ENCODE measurements around the gene GNG12. TPM values are rescaled to one million over a fixed set of nuclear protein-coding genes. Genes with fewer than 3 reads are reported as not detected.
"Not testable (repeated sequence)": the region's sequence is repeated elsewhere in the genome, so short reads cannot be mapped to it uniquely, and the experiment has no call there.

The GNG12 gene
- total RNA-seq, 1 experiment from 2014 or later = 12.5 TPM

DNA sequence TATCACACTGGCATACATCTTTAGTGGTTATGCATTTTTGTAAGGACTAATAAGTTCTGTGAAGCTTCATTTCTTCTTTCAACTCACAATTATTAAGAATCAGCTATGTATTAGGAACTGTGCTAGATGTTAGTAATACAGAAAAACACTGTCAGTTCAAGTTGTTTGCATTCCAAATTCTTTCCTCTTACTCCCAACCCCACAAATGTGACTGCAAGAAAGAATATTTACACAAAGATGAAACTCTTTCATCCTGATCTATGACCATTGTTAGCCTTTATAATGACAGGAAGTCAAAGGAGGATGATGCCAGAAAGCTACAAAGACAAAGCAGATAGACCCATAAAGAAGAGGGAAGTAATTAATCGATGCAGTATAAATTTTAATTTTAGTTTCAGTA lies 169.2 kb downstream of the GNG12 start:
- TF ChIP-seq, protein P1, sequence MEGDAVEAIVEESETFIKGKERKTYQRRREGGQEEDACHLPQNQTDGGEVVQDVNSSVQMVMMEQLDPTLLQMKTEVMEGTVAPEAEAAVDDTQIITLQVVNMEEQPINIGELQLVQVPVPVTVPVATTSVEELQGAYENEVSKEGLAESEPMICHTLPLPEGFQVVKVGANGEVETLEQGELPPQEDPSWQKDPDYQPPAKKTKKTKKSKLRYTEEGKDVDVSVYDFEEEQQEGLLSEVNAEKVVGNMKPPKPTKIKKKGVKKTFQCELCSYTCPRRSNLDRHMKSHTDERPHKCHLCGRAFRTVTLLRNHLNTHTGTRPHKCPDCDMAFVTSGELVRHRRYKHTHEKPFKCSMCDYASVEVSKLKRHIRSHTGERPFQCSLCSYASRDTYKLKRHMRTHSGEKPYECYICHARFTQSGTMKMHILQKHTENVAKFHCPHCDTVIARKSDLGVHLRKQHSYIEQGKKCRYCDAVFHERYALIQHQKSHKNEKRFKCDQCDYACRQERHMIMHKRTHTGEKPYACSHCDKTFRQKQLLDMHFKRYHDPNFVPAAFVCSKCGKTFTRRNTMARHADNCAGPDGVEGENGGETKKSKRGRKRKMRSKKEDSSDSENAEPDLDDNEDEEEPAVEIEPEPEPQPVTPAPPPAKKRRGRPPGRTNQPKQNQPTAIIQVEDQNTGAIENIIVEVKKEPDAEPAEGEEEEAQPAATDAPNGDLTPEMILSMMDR (IDR thresholded peaks at IDR 0.05; ENCODE audit: insufficient read depth in 1 of 2, low read depth in 1 of 2, low read length in 1 of 2, severe bottlenecking in 1 of 2, unreplicated experiment in 1 of 2) = no peak
- peak in 1 of 2 experiments; percentile 26 for DNase-seq
- no peaks in the 10 kb centered on the region for H3K9me3 ChIP-seq
- H3K4me1 ChIP-seq = peaks cover 14% of the 10 kb centered on the region
- Mint-ChIP-seq H3K4me1 (ENCODE audit: low read depth, unreplicated experiment) (peaks cover 17% of the 10 kb centered on the region), H3K9me3 (ENCODE audit: unreplicated experiment) (peaks cover 11% of the 10 kb centered on the region), H3K27ac (ENCODE audit: unreplicated experiment) (peak overlapping the region; percentile 36), H3K4me3 (ENCODE audit: unreplicated experiment) (peak overlapping the region; percentile 11), H3K27me3 (ENCODE audit: insufficient read depth, unreplicated experiment) (no peaks in the 10 kb centered on the region), H3K36me3 (ENCODE audit: insufficient read depth, unreplicated experiment) (peaks cover 6% of the 10 kb centered on the region)
- intact Hi-C loops (cut with micrococcal nuclease; ENCODE audit: unreplicated experiment) = no loop called here
- no peaks in the 10 kb centered on the region for H3K36me3 ChIP-seq (ENCODE audit: control insufficient read depth, insufficient read depth, low read length)
- no peaks in the 10 kb centered on the region for H3K27me3 ChIP-seq (replicated peaks; ENCODE audit: control insufficient read depth, insufficient read depth, low read length)
- no TSS peak for BruUV-seq (replicated peaks)
- CTCF ChIA-PET = no interaction called here
- POLR2A ChIA-PET = no interaction called here
- no peak overlapping the region for H3K4me3 ChIP-seq (ENCODE audit: low read depth, low read length)

DNA sequence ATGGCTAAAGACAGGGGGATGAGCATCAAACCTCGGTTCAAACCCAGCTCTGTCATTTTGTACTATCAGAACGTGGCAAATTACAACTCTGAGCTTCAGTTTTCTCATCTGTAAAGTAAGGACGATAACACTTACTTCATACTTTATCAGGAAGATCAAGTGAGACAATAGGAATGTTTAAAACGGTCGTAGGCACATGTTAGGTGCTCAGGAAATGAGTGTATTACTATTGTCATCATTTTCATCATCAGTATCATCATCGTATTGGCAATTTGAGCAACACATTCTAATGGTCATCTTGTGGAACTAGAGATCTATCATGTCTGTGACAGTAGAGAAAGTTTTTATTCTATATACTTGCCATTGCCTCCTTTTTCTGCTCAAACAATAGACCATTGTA lies 170.4 kb downstream of the GNG12 start:
- Histone ChIP-seq H3K27me3 (replicated peaks; ENCODE audit: control insufficient read depth, insufficient read depth, low read length) (no peaks in the 10 kb centered on the region), H3K9me3 (no peaks in the 10 kb centered on the region), H3K36me3 (ENCODE audit: control insufficient read depth, insufficient read depth, low read length) (no peaks in the 10 kb centered on the region), H3K4me1 (peaks cover 10% of the 10 kb centered on the region), H3K4me3 (ENCODE audit: low read depth, low read length) (no peak overlapping the region)
- H3K4me3 Mint-ChIP-seq (ENCODE audit: unreplicated experiment) = no peak overlapping the region
- DNase-seq = no peak
- no peak overlapping the region for H3K27ac Mint-ChIP-seq (ENCODE audit: unreplicated experiment)
- intact Hi-C loops (cut with micrococcal nuclease; ENCODE audit: unreplicated experiment) = no loop called here
- H3K27me3 Mint-ChIP-seq (ENCODE audit: insufficient read depth, unreplicated experiment) = no peaks in the 10 kb centered on the region
- H3K36me3 Mint-ChIP-seq (ENCODE audit: insufficient read depth, unreplicated experiment) = peaks cover 6% of the 10 kb centered on the region
- TF ChIP-seq, protein P1 (IDR thresholded peaks at IDR 0.05; ENCODE audit: insufficient read depth in 1 of 2, low read depth in 1 of 2, low read length in 1 of 2, severe bottlenecking in 1 of 2, unreplicated experiment in 1 of 2) = no peak
- H3K9me3 Mint-ChIP-seq (ENCODE audit: unreplicated experiment) = peaks cover 11% of the 10 kb centered on the region
- CTCF ChIA-PET = no interaction called here
- no TSS peak for BruUV-seq (replicated peaks)
- POLR2A ChIA-PET = no interaction called here
- H3K4me1 Mint-ChIP-seq (ENCODE audit: low read depth, unreplicated experiment) = peaks cover 10% of the 10 kb centered on the region

DNA sequence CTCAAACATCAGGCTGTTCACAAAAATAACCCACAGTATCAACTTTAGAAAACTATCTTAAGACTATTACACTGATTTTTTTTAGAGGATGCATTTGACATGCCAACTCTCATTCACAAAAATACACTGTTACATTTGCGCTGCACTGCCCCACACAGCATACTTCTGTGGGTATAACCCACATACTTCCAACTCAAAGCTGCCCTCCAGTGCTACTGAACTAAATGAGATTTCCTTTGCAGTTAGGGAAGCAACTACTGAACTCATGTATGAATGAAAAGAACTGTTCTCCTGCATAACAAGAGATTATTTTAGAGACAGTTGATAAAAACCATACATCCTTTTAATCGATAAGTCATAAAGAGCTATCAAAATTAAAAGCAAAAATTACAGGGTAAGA lies 174.0 kb downstream of the GNG12 start:
- peaks cover 11% of the 10 kb centered on the region for H3K9me3 Mint-ChIP-seq (ENCODE audit: unreplicated experiment)

DNA sequence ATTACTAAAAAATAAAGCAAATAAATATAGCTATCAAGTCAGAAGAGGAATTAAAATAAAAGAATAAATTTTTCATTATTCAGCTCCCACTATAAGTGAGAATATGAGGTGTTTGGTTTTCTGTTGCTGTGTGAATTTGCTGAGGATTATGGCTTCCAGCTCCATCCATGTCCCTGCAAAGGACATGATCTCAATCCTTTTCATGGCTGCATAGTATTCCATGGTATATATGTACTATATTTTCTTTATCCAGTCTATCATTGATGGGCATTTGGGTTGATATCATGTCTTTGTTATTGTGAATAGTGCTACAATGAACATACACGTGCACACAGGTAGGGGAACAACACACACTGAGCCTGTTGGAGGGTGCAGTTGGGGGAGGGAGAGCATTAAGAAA lies 176.1 kb downstream of the GNG12 start:
- H3K36me3 ChIP-seq (ENCODE audit: control insufficient read depth, insufficient read depth, low read length); BruUV-seq (replicated peaks); H3K4me1 ChIP-seq; DNase-seq; H3K27me3 ChIP-seq (replicated peaks; ENCODE audit: control insufficient read depth, insufficient read depth, low read length); H3K27ac Mint-ChIP-seq (ENCODE audit: unreplicated experiment); H3K4me3 ChIP-seq (ENCODE audit: low read depth, low read length); H3K9me3 ChIP-seq; H3K36me3 Mint-ChIP-seq (ENCODE audit: insufficient read depth, unreplicated experiment); CTCF ChIA-PET; H3K27me3 Mint-ChIP-seq (ENCODE audit: insufficient read depth, unreplicated experiment); H3K4me3 Mint-ChIP-seq (ENCODE audit: unreplicated experiment); POLR2A ChIA-PET; intact Hi-C loops (cut with micrococcal nuclease; ENCODE audit: unreplicated experiment): not testable (repeated sequence)
- Mint-ChIP-seq H3K9me3 (ENCODE audit: unreplicated experiment) (peaks cover 11% of the 10 kb centered on the region), H3K4me1 (ENCODE audit: low read depth, unreplicated experiment) (peaks cover 18% of the 10 kb centered on the region)

More for the DNA sequence above, 174.0 kb downstream of the GNG12 start:
- H3K27me3 ChIP-seq (replicated peaks; ENCODE audit: control insufficient read depth, insufficient read depth, low read length) = no peaks in the 10 kb centered on the region
- H3K36me3 Mint-ChIP-seq (ENCODE audit: insufficient read depth, unreplicated experiment) = peaks cover 6% of the 10 kb centered on the region
- BruUV-seq (replicated peaks) = no TSS peak
- H3K27ac Mint-ChIP-seq (ENCODE audit: unreplicated experiment) = no peak overlapping the region
- no peaks in the 10 kb centered on the region for H3K9me3 ChIP-seq
- H3K4me1 ChIP-seq = peaks cover 8% of the 10 kb centered on the region
- DNase-seq = no peak
- TF ChIP-seq, protein P1 (IDR thresholded peaks at IDR 0.05; ENCODE audit: insufficient read depth in 1 of 2, low read depth in 1 of 2, low read length in 1 of 2, severe bottlenecking in 1 of 2, unreplicated experiment in 1 of 2) = no peak
- H3K4me3 ChIP-seq (ENCODE audit: low read depth, low read length) = no peak overlapping the region
- intact Hi-C loops (cut with micrococcal nuclease; ENCODE audit: unreplicated experiment) = loop anchor here (1.0 kb wide), 1 partner anchor 97 kb away; no protein-coding TSS in a partner anchor
- no peaks in the 10 kb centered on the region for H3K36me3 ChIP-seq (ENCODE audit: control insufficient read depth, insufficient read depth, low read length)
- no peaks in the 10 kb centered on the region for H3K27me3 Mint-ChIP-seq (ENCODE audit: insufficient read depth, unreplicated experiment)
- POLR2A ChIA-PET = no interaction called here
- peaks cover 10% of the 10 kb centered on the region for H3K4me1 Mint-ChIP-seq (ENCODE audit: low read depth, unreplicated experiment)
- CTCF ChIA-PET = interaction anchor here (0.6 kb wide), 1 partner anchor 15 kb away, joined by 5 read pairs; no protein-coding TSS in a partner anchor
- no peak overlapping the region for H3K4me3 Mint-ChIP-seq (ENCODE audit: unreplicated experiment)
